ENCODE data around the gene P3H2. TPM values are rescaled to one million over a fixed set of nuclear protein-coding genes. Genes with fewer than 3 reads are reported as not detected.

P3H2 gene
- total RNA-seq, 1 donor from 2014 or later, result 23.5 TPM

GRCh38 chr3:189990826-189991225 lies 129.9 kb downstream of the P3H2 start:
- Mint-ChIP-seq H3K4me1 (ENCODE audit: unreplicated experiment) (no peaks in the 10 kb centered on the region), H3K4me3 (no peak overlapping the region), H3K9me3 (no peaks in the 10 kb centered on the region), H3K36me3 (no peaks in the 10 kb centered on the region), H3K27ac (no peak overlapping the region), H3K27me3 (no peaks in the 10 kb centered on the region)
- no peak for DNase-seq (ENCODE audit: extremely low spot score, unreplicated experiment)
- TF ChIP-seq CTCF (conservative IDR thresholded peaks at IDR 0.05), result no peak

DNA sequence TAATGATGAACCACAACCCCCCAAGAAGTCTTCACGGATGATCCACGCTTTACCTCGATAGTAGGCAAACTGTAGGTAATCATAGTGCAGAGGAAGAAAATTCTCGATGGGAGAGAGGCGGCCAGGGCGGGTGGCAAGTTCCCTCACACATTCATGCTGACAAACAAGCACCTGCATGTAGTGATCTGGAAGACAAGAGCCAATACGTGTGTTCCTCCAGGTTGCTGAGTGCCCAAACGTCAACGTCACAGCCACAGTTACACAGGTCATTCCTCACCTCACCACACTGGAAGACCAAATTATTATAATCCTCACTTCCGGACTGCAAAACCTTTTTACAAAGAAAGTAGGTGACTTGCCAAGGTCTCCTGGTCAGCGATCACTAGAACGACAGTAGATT lies 131.8 kb downstream of the P3H2 start:
- no peaks in the 10 kb centered on the region for H3K4me1 Mint-ChIP-seq (ENCODE audit: unreplicated experiment)
- no peaks in the 10 kb centered on the region for H3K27me3 Mint-ChIP-seq
- H3K4me3 Mint-ChIP-seq, result no peak overlapping the region
- no peaks in the 10 kb centered on the region for H3K36me3 Mint-ChIP-seq
- no peak overlapping the region for H3K27ac Mint-ChIP-seq
- TF ChIP-seq CTCF (conservative IDR thresholded peaks at IDR 0.05), result no peak
- H3K9me3 Mint-ChIP-seq, result no peaks in the 10 kb centered on the region
- DNase-seq (ENCODE audit: extremely low spot score, unreplicated experiment), result no peak

GRCh38 chr3:189988322-189988721 lies 132.4 kb downstream of the P3H2 start:
- TF ChIP-seq CTCF (conservative IDR thresholded peaks at IDR 0.05), result no peak
- no peak for DNase-seq (ENCODE audit: extremely low spot score, unreplicated experiment)
- no peaks in the 10 kb centered on the region for H3K36me3 Mint-ChIP-seq

GRCh38 chr3:189985948-189986347 lies 134.7 kb downstream of the P3H2 start:
- no peaks in the 10 kb centered on the region for H3K9me3 Mint-ChIP-seq
- H3K36me3 Mint-ChIP-seq, result no peaks in the 10 kb centered on the region
- no peak overlapping the region for H3K27ac Mint-ChIP-seq
- H3K4me3 Mint-ChIP-seq, result no peak overlapping the region
- TF ChIP-seq CTCF (conservative IDR thresholded peaks at IDR 0.05), result no peak
- peaks cover 5% of the 10 kb centered on the region for H3K4me1 Mint-ChIP-seq (ENCODE audit: unreplicated experiment)
- H3K27me3 Mint-ChIP-seq, result no peaks in the 10 kb centered on the region
- no peak for DNase-seq (ENCODE audit: extremely low spot score, unreplicated experiment)

More at GRCh38 chr3:189988322-189988721, 132.4 kb downstream of the P3H2 start:
- Mint-ChIP-seq H3K4me3 (no peak overlapping the region), H3K27ac (no peak overlapping the region), H3K9me3 (no peaks in the 10 kb centered on the region), H3K27me3 (no peaks in the 10 kb centered on the region), H3K4me1 (ENCODE audit: unreplicated experiment) (no peaks in the 10 kb centered on the region)

DNA sequence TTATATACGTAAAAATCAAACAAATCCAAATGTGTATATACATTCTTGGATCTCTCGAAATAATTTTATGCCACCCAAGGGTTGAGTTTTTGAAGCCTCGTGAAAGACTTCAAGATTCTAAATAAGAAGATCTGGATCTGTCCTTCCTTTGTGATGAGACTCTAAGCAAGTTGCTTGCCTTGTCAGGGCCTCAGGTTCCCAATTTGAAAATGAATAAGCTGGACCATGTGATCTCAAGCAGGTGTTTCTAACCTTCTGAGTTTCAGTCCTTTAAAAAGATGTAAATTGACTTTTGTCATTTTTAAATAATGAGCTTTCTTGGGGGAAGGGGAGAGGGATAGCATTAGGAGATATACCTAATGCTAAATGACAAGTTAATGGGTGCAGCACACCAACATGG lies 137.1 kb downstream of the P3H2 start:
- TF ChIP-seq CTCF (conservative IDR thresholded peaks at IDR 0.05), result no peak
- no peak for DNase-seq (ENCODE audit: extremely low spot score, unreplicated experiment)
- H3K27me3 Mint-ChIP-seq, result no peaks in the 10 kb centered on the region
- H3K27ac Mint-ChIP-seq, result no peak overlapping the region
- peaks cover 3% of the 10 kb centered on the region for H3K36me3 Mint-ChIP-seq
- H3K4me1 Mint-ChIP-seq (ENCODE audit: unreplicated experiment), result peaks cover 5% of the 10 kb centered on the region
- no peaks in the 10 kb centered on the region for H3K9me3 Mint-ChIP-seq
- H3K4me3 Mint-ChIP-seq, result no peak overlapping the region

GRCh38 chr3:189982321-189982945 lies 138.3 kb downstream of the P3H2 start:
- Mint-ChIP-seq H3K36me3 (peaks cover 7% of the 10 kb centered on the region), H3K9me3 (no peaks in the 10 kb centered on the region), H3K27ac (no peak overlapping the region)

More at GRCh38 chr3:189982321-189982945, 138.3 kb downstream of the P3H2 start:
- no peak overlapping the region for H3K4me3 Mint-ChIP-seq
- TF ChIP-seq CTCF (conservative IDR thresholded peaks at IDR 0.05), result no peak
- H3K4me1 Mint-ChIP-seq (ENCODE audit: unreplicated experiment), result peaks cover 5% of the 10 kb centered on the region
- no peaks in the 10 kb centered on the region for H3K27me3 Mint-ChIP-seq
- DNase-seq (ENCODE audit: extremely low spot score, unreplicated experiment), result no peak
